ENCODE data around the gene S100A11. TPM values are rescaled to one million over a fixed set of nuclear protein-coding genes. Genes with fewer than 3 reads are reported as not detected.

S100A11 gene
- total and polyA plus RNA-seq, 9 of the 15 experiments (the other 6 are each of a cell fraction or from before 2014, with no cell fraction given) = 131 to 808 (median 235) TPM

DNA sequence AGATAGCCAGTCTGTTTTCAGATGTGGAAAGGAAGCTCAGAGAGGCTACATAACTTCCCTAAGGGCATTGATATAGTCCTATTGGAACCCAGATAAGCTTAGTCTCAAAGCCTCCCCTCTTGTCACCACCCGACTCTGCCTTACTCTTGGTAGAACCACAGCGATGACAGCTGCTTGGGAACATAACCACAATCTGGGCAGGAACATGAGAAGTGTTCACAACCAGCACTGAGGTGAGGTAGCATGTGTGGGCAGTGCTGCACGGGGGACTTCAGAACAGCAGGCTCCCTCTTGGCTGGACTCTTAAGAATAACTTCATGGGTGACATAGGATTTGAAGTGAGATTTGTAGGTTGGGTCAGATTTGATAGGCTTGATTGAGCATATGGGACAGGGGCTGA, 33.8 kb downstream of the S100A11 start:
- in situ Hi-C loops (cut with MboI) (no loop called here), intact Hi-C loops (cut with micrococcal nuclease) (no loop called here)
- TF ChIP-seq ZFX (CRISPR knock-in tag; IDR thresholded peaks at IDR 0.05) = no peak
- TF ChIP-seq CHD2 (IDR thresholded peaks at IDR 0.05; ENCODE audit: low read depth, low read length) = no peak
- no peak for TF ChIP-seq ZNF184 (CRISPR knock-in tag; IDR thresholded peaks at IDR 0.05)
- TF ChIP-seq, protein P1, sequence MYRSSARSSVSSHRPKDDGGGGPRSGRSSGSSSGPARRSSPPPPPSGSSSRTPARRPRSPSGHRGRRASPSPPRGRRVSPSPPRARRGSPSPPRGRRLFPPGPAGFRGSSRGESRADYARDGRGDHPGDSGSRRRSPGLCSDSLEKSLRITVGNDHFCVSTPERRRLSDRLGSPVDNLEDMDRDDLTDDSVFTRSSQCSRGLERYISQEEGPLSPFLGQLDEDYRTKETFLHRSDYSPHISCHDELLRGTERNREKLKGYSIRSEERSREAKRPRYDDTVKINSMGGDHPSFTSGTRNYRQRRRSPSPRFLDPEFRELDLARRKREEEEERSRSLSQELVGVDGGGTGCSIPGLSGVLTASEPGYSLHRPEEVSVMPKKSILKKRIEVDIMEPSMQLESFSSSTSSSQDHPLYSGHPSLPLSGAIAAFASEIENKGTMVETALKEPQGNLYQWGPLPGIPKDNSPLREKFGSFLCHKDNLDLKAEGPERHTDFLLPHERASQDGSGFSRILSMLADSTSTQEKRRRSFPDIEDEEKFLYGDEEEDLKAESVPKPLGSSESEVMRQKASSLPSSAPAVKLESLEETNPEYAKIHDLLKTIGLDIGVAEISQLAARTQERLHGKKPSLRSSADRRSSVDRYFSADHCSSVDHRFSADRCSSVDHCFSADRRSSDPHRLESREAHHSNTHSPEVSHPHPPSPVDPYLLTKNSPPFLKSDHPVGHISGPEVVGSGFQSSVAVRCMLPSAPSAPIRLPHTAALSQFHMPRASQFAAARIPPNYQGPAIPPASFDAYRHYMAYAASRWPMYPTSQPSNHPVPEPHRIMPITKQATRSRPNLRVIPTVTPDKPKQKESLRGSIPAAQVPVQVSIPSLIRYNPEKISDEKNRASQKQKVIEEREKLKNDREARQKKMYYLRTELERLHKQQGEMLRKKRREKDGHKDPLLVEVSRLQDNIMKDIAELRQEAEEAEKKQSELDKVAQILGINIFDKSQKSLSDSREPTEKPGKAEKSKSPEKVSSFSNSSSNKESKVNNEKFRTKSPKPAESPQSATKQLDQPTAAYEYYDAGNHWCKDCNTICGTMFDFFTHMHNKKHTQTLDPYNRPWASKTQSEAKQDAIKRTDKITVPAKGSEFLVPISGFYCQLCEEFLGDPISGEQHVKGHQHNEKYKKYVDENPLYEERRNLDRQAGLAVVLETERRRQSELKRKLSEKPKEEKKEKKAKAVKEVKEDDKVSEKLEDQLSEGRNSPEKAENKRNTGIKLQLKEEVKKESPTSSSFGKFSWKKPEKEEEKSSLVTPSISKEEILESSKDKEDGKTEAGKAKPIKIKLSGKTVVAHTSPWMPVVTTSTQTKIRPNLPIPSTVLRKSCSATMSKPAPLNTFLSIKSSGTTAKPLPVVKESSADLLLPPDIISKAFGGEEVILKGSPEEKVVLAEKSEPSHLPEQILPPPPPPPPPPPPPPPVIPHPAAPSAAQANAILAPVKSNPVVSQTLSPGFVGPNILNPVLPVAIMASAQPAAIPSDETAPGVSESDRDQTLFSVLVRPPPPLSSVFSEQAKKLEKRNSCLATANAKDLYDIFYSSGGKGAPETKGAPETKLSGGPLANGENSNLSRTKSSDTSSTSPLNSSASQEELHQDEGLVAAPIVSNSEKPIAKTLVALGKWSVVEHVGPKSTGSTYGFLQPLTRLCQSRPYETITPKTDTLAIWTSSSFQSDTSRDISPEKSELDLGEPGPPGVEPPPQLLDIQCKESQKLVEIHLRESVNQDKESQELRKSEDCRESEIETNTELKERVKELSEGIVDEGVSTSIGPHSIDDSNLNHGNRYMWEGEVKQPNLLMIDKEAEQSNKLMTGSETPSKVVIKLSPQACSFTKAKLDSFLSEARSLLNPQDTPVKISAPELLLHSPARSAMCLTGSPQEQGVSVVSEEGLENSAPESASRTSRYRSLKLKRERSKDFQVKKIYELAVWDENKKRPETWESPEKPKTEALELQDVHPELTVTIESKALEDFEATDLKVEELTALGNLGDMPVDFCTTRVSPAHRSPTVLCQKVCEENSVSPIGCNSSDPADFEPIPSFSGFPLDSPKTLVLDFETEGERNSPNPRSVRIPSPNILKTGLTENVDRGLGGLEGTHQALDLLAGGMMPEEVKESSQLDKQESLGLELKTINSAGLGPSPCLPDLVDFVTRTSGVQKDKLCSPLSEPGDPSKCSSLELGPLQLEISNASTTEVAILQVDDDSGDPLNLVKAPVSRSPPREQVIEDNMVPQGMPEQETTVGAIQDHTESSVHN (IDR thresholded peaks at IDR 0.05; ENCODE audit: borderline replicate concordance in 1 of 2, low read depth in 1 of 2) = no peak
- no peak for TF ChIP-seq MEF2A (IDR thresholded peaks at IDR 0.05; ENCODE audit: control insufficient read depth, low read depth, low read length)
- TF ChIP-seq ZNF354B (CRISPR knock-in tag; IDR thresholded peaks at IDR 0.05) = no peak
- no peak for TF ChIP-seq KLF13 (tag; IDR thresholded peaks at IDR 0.05; ENCODE audit: borderline replicate concordance, low read depth)
- no peak for TF ChIP-seq TEAD4 (IDR thresholded peaks at IDR 0.05; ENCODE audit: low read length)
- no peak for TF ChIP-seq TEAD4 (CRISPR knock-in tag; IDR thresholded peaks at IDR 0.05; ENCODE audit: borderline replicate concordance)
- no peak for TF ChIP-seq SMAD1 (IDR thresholded peaks at IDR 0.05; ENCODE audit: low read depth, low read length, partially characterized antibody)
- no peak for TF ChIP-seq PREB (CRISPR knock-in tag; IDR thresholded peaks at IDR 0.05)
- H2AFZ ChIP-seq (ENCODE audit: low read depth, low read length) = no peak overlapping the region
- no peak overlapping the region for H3K4me2 ChIP-seq (ENCODE audit: insufficient read depth, low read length)
- FAIRE-seq (no peak), DNase-seq (ENCODE audit: extremely low read depth in 1 of 4, low spot score in 3 of 4) (no peak), ATAC-seq (no peak)
- no peaks in the 10 kb centered on the region for H3K9me3 ChIP-seq (replicated peaks; ENCODE audit: control insufficient read depth, insufficient read depth, low read depth, low read length)
- BruUV-seq (replicated peaks) = no TSS peak
- no peaks in the 10 kb centered on the region for H3K9me1 ChIP-seq (ENCODE audit: control insufficient read depth, insufficient read depth, low read length)
- H3K27me3 ChIP-seq (ENCODE audit: control insufficient read depth in 2 of 2, insufficient read depth in 2 of 2, low read length in 2 of 2) = peaks cover 15 to 16% of the 10 kb centered on the region in 2 experiments; a peak in 4 of 5 replicates
- WGBS (ENCODE audit: insufficient coverage, low coverage, missing lambda C conversion rate) = 0% methylated on average over 3 of the region's 3 CpGs
- H3K4me1 ChIP-seq (replicated peaks in 1 of 2; ENCODE audit: control insufficient read depth in 2 of 2, insufficient read depth in 2 of 2, low read length in 2 of 2) = no peaks in the 10 kb centered on the region
- CTCF ChIA-PET (ENCODE audit: low intra/inter-chr PET ratio) = no interaction called here
- no peak overlapping the region for H3K9ac ChIP-seq (ENCODE audit: insufficient read depth in 1 of 2, low read depth in 2 of 2, low read length in 2 of 2)
- H3K4me3 ChIP-seq = no peak overlapping the region
- no peaks in the 10 kb centered on the region for H3K36me3 ChIP-seq (ENCODE audit: control insufficient read depth, insufficient read depth, low read length)
- H3K27ac ChIP-seq (ENCODE audit: extremely low read depth, low read depth, low read length) = no peak overlapping the region
- POLR2A ChIA-PET = interaction anchor here (0.6 to 1.1 kb wide), 3 partner anchors 14 to 1270 kb away, joined by 3 to 6 read pairs (median 3); no protein-coding TSS in a partner anchor
- no peaks in the 10 kb centered on the region for H3K79me2 ChIP-seq (ENCODE audit: control insufficient read depth, insufficient read depth, low read length)
- H4K20me1 ChIP-seq (replicated peaks; ENCODE audit: control insufficient read depth, insufficient read depth, low read length) = no peaks in the 10 kb centered on the region
